Stimulated activated CD8-positive, alpha-beta memory T cell treated with anti-CD3 and anti-CD28 coated beads, Interleukin-15, amount 100 ng/mL, for 48 hours (primary cell): ENCODE results near the gene TMEM47.

Experiments
- DNase-seq, 2 donors: peaks; one replicate each; pipeline ENCODE4 v3.0.0-alpha.2; 2020; ENCODE audit warnings: low read depth in 2 of 2

Gene TMEM47

GRCh38 chrX:34656842-34657725 lies at the start of gene TMEM47:
TMEM47 (minus strand) TSS chrX:34657285; CDS start chrX:34657029, 256 bp downstream.
- DNase-seq, result no peak

- no peak for DNase-seq
Measured at GRCh38 chrX:34687095-34687494, 30.0 kb upstream of the TMEM47 start.

GRCh38 chrX:34659575-34659974 lies 2.5 kb upstream of the TMEM47 start:
- no peak for DNase-seq

GRCh38 chrX:34658326-34658725 lies 1.2 kb upstream of the TMEM47 start:
- DNase-seq, result no peak

- DNase-seq, result no peak
Measured at GRCh38 chrX:34657726-34658070, 613 bp upstream of the TMEM47 start.

- DNase-seq, result no peak
Measured at GRCh38 chrX:34656467-34656841, 631 bp downstream of the TMEM47 start.

GRCh38 chrX:34655501-34656455 lies 1.3 kb downstream of the TMEM47 start:
- no peak for DNase-seq

- no peak for DNase-seq
Measured at GRCh38 chrX:34654696-34655490, 2.2 kb downstream of the TMEM47 start.

GRCh38 chrX:34653811-34654210 lies 3.3 kb downstream of the TMEM47 start:
- DNase-seq, result no peak

GRCh38 chrX:34642849-34643248 lies 14.2 kb downstream of the TMEM47 start:
- no peak for DNase-seq

GRCh38 chrX:34638116-34638515 lies 19.0 kb downstream of the TMEM47 start:
- no peak for DNase-seq

- DNase-seq, result no peak
Measured at GRCh38 chrX:34634349-34634748, 22.7 kb downstream of the TMEM47 start.

GRCh38 chrX:34632384-34632783 lies 24.7 kb downstream of the TMEM47 start:
- DNase-seq, result no peak

GRCh38 chrX:34631479-34632220 lies 25.4 kb downstream of the TMEM47 start:
- no peak for DNase-seq

- no peak for DNase-seq
Measured at GRCh38 chrX:34629572-34629971, 27.5 kb downstream of the TMEM47 start.

- no peak for DNase-seq
Measured at GRCh38 chrX:34624416-34624815, 32.7 kb downstream of the TMEM47 start.

GRCh38 chrX:34619920-34620319 lies 37.2 kb downstream of the TMEM47 start:
- no peak for DNase-seq

- DNase-seq, result no peak
Measured at GRCh38 chrX:34612036-34612435, 45.0 kb downstream of the TMEM47 start.

GRCh38 chrX:34598362-34598761 lies 58.7 kb downstream of the TMEM47 start:
- no peak for DNase-seq

GRCh38 chrX:34586936-34587335 lies 70.1 kb downstream of the TMEM47 start:
- DNase-seq, result no peak

GRCh38 chrX:34586346-34586911 lies 70.7 kb downstream of the TMEM47 start:
- no peak for DNase-seq
